Rectal smooth muscle tissue (tissue), 1 donor: ENCODE results near the gene KLHL25.

Experiments
- H3K27ac ChIP-seq: one replicate; pipeline ENCODE4 v1.7.0; 2013; ENCODE audit warnings: low read depth, low read length, inconsistent platforms
- H3K27me3 ChIP-seq: one replicate; pipeline ENCODE4 v1.7.0; 2013; ENCODE audit warnings: low read length; ENCODE audit not compliant: control insufficient read depth, insufficient read depth
- H3K36me3 ChIP-seq: one replicate; pipeline ENCODE4 v1.7.0; 2013; ENCODE audit warnings: low read length; ENCODE audit not compliant: control insufficient read depth, insufficient read depth
- H3K4me1 ChIP-seq: one replicate; pipeline ENCODE4 v1.7.0; 2013; ENCODE audit warnings: low read length; ENCODE audit not compliant: control insufficient read depth, insufficient read depth
- H3K4me3 ChIP-seq: one replicate; pipeline ENCODE4 v1.7.0; 2013; ENCODE audit warnings: low read length
- H3K9ac ChIP-seq: one replicate; pipeline ENCODE4 v1.7.0; 2013; ENCODE audit warnings: low read length

The KLHL25 gene

DNA sequence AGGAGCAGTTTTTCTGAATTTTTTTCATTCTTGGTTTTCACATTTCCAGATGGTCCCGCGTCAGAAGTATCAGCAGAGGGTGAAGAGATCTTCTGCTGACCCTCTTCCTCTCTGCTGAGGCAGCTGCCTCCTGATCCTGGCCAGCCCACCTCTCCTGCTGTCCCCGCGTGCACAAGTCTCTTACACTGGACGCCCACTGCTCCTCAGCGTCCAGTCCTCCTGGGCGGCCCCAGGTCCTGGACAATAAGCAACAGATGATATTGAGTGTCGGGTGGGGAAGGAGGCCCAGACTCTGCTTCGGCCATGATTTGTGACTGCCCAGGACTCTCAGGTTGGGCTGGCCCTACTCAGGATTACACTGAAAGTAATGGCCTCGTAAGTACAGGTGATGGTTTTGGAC lies 50.1 kb downstream of the KLHL25 start:
- Histone ChIP-seq H3K9ac (no peak overlapping the region), H3K36me3 (peaks cover 35% of the 10 kb centered on the region), H3K4me1 (no peaks in the 10 kb centered on the region), H3K4me3 (no peak overlapping the region), H3K27me3 (no peaks in the 10 kb centered on the region), H3K27ac (no peak overlapping the region)

DNA sequence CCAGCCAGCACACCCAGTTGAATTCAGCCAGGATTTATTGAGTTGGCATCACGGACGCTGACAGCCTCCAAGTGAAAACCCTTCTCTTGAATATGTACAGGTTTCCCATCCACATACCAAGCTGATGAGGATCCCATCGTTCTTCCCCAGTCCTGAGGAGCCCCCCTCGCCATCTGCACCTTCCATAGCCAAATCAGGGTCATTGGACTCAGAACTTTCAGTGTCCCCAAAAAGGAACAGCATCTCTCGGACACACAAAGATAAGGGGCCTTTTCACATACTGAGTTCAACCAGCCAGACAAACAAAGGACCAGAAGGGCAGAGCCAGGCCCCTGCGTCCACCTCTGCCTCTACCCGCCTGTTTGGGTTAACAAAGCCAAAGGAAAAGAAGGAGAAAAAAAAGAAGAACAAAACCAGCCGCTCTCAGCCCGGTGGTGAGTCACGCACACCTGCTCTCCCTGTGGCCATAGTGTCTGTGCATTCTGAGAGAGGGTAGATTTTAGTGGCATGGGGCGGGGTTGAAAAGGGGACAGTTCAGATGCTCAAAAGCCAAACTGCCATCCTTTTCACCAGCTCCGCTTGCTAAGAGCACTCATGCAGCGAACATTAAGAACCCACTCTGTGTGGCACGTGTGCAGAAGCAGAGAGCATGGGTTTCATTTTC lies 51.2 kb downstream of the KLHL25 start:
- H3K27me3 ChIP-seq: no peaks in the 10 kb centered on the region
- H3K9ac ChIP-seq: no peak overlapping the region
- H3K4me1 ChIP-seq: no peaks in the 10 kb centered on the region
- H3K36me3 ChIP-seq: peaks cover 35% of the 10 kb centered on the region
- no peak overlapping the region for H3K27ac ChIP-seq
- no peak overlapping the region for H3K4me3 ChIP-seq

DNA sequence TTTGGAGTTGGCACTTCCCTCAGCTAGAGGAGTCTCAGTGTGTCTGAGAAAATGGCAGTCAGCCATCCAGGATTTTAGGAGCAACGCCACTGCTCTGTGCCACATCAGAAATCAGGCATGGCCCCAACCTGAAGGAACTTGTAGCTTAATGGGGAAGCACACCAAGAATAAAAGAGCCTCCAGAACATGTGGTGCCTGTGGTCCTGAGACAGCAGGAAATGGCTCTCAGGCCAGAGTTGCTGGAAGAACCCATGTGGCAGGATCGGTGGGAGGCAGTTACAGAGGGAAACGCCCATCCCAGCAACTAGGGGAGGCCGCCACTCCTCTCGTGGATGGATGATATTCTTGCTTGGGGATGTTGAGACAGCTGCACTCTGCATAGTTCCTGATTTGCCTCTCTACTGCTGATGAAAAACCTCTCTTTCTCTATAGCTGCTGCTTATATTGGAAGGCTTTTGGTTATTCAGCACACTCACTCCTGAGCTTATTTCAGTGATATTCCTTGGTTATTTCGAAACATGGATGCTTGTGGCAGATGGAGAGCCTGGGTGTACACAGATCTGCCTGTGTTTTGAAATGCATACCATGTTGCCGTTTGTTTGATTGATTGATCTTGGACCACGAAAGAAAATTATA lies 52.4 kb downstream of the KLHL25 start:
- Histone ChIP-seq H3K27ac (no peak overlapping the region), H3K27me3 (no peaks in the 10 kb centered on the region), H3K36me3 (peaks cover 33% of the 10 kb centered on the region), H3K9ac (no peak overlapping the region), H3K4me1 (no peaks in the 10 kb centered on the region), H3K4me3 (no peak overlapping the region)

DNA sequence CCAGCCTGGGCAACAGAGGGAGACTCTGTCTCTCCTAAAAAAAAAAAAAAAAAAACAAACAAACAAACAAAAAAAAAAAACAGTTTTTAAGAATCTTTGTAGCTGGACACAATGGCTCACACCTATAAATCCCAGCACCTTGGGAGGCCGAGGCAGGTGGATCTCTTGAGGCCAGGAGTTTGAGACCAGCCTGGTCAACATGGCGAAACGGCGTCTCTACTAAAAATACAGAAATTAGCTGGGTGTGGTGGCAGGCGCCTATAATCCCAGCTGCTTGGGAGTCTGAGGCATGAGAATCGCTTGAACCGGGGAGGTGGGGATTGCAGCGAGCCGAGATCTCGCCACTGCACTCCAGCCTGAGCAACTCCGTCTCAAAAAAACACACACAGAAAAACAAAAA lies 53.1 kb downstream of the KLHL25 start:
- Histone ChIP-seq H3K4me3 (no peak overlapping the region), H3K27me3 (no peaks in the 10 kb centered on the region), H3K4me1 (no peaks in the 10 kb centered on the region), H3K27ac (no peak overlapping the region), H3K36me3 (peaks cover 33% of the 10 kb centered on the region), H3K9ac (no peak overlapping the region)

DNA sequence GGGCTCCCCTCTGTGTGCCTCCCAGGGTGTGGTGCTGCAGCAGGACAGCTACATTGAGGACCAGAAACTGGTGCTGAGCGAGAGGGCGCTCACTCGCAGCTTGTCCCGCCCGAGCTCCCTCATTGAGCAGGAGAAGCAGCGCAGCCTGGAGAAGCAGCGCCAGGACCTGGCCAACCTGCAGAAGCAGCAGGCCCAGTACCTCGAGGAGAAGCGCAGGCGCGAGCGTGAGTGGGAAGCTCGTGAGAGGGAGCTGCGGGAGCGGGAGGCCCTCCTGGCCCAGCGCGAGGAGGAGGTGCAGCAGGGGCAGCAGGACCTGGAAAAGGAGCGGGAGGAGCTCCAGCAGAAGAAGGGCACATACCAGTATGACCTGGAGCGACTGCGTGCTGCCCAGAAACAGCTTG lies 53.7 kb downstream of the KLHL25 start:
- no peak overlapping the region for H3K27ac ChIP-seq

DNA sequence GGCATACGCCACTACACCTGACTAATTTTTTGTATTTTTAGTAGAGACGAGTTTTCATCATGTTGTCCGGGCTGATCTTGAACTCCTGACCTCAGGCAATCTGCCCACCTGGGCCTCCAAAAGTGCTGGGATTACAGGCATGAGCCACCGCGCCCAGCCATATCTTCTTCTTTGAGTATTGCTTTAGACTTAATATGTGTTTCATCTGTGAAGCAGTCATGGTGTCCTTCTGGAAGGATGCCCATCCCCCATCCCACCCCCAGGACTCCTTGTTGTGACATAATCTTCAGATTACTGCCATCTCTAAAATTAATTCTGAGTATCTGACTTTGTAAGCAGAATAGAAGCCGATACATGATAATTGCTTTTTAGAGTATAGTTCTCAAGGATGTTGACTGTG lies 57.7 kb downstream of the KLHL25 start:
- H3K4me3 ChIP-seq: no peak overlapping the region
- no peaks in the 10 kb centered on the region for H3K4me1 ChIP-seq
- no peak overlapping the region for H3K9ac ChIP-seq
- H3K27ac ChIP-seq: no peak overlapping the region
- H3K36me3 ChIP-seq: peaks cover 39% of the 10 kb centered on the region
- no peaks in the 10 kb centered on the region for H3K27me3 ChIP-seq

More for the DNA sequence above, 53.7 kb downstream of the KLHL25 start:
- Histone ChIP-seq H3K27me3 (no peaks in the 10 kb centered on the region), H3K4me1 (no peaks in the 10 kb centered on the region), H3K9ac (no peak overlapping the region), H3K4me3 (no peak overlapping the region), H3K36me3 (peaks cover 37% of the 10 kb centered on the region)

DNA sequence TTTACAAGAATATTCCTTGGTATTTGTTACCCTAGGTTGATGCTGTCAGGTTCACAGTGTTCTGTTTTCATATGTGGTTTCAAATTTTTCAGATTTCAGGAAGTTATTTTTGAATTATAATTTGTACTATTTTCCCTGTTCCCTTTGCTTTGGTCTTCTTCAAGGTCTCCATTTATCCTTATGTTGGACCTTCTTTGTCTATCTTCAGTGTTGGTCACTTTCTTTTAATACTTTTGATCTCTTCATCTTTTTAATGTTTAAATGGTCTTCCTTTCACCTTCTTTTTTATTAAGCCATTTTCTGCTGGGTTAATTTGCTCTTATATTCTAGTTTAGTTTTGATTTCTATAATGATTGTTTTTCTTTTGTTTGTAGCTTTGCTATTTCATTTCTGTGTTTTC lies 61.3 kb downstream of the KLHL25 start:
- Histone ChIP-seq H3K9ac (no peak overlapping the region), H3K27me3 (no peaks in the 10 kb centered on the region), H3K27ac (no peak overlapping the region), H3K4me1 (no peaks in the 10 kb centered on the region), H3K4me3 (no peak overlapping the region), H3K36me3 (peaks cover 38% of the 10 kb centered on the region)

DNA sequence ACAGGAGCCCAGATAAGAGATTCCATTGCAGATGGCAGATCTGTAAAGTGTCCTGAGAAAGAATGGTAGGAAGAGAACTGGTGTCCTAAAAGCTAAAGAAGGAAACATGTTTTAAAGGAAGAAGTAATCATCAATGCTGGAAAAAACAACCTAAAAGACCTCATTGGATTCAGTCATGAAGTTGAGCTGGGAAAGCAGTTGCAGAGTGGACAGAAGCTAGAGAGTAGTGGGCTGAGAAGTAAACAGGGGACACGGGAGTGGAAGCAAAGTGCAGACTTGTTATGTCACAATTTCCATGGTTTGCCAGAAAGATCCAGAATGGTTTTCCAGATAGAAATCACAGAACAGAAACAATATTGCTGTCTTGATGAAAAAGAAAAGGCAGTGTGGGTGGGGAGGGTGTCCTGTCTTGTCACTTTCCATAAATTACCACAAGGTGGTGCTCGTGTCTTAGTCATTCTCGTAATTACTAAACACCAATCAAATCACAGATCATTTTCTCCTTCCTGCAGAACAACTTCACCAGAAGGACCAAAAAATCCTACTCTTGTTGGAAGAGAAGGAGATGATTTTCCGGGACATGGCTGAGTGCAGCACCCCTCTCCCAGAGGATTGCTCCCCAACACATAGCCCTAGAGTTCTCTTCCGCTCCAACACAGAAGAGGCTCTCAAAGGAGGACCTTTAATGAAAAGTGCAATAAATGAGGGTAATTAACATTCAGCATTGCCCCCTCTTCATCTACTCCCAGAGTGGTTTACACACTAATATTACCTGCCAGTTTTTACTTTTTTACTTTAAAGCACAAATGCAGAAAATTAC lies 64.5 kb downstream of the KLHL25 start:
- Histone ChIP-seq H3K27me3 (no peaks in the 10 kb centered on the region), H3K4me3 (no peak overlapping the region), H3K36me3 (peaks cover 32% of the 10 kb centered on the region), H3K9ac (no peak overlapping the region), H3K4me1 (peaks cover 10% of the 10 kb centered on the region), H3K27ac (no peak overlapping the region)

DNA sequence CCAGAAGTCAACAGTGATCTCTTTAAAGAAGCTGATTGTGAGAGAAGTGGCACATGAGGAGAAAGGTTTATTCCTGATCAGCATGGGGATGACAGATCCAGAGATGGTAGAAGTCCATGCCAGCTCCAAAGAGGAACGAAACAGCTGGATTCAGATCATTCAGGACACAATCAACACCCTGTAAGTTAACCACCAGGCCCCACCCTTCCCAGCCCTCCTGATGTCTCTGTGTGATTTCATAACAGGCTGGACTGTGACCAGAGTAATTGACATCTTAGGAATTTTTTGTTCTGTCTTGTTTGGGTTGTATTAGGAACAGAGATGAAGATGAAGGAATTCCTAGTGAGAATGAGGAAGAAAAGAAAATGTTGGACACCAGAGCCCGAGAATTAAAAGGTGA lies 67.7 kb downstream of the KLHL25 start:
- Histone ChIP-seq H3K36me3 (peaks cover 32% of the 10 kb centered on the region), H3K4me1 (peaks cover 15% of the 10 kb centered on the region), H3K4me3 (no peak overlapping the region), H3K9ac (no peak overlapping the region), H3K27me3 (no peaks in the 10 kb centered on the region), H3K27ac (peak overlapping the region; percentile 56)

DNA sequence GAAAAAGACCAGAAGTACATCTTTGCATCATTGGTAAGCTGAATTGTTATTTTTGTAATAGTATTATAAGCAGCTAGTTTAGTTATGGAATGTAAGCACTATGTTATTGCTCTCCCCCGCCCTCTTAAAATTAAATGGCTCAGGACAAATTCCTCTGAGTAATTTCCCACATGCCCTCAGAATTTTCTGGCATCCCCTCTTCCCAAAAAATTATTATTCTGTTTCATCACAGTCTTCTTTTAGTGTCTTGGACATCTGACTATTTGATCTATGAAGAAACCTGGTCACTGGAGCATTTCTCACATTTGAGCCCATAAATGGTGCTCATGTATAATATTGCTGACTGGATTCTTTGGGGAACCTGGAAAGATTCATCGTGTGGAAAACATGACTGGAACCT lies 68.3 kb downstream of the KLHL25 start:
- H3K4me3 ChIP-seq: no peak overlapping the region
- H3K36me3 ChIP-seq: peaks cover 35% of the 10 kb centered on the region
- H3K9ac ChIP-seq: no peak overlapping the region
- no peaks in the 10 kb centered on the region for H3K27me3 ChIP-seq
- peaks cover 15% of the 10 kb centered on the region for H3K4me1 ChIP-seq
- peak overlapping the region; percentile 56 for H3K27ac ChIP-seq

DNA sequence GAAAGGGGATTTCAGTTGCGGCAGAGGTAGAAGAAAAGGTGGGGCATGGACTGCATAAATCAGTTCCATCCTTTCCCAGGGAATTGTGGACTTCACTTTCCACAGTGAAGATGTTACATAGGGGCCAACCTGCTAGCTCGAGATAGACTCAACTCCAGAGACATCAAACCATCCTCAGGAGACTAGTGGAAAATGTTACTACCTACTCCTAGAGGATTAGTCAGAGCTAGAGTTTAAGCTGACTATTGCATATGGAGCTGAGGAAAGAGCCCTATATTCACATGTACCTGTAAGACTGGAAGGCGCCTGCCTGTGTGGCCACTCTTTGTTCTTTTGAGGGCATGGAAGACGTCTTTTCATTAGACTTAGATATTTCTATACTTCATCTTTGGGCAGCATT lies 69.2 kb downstream of the KLHL25 start:
- H3K4me3 ChIP-seq: no peak overlapping the region
- H3K27me3 ChIP-seq: no peaks in the 10 kb centered on the region
- H3K27ac ChIP-seq: peak overlapping the region; percentile 3
- peaks cover 15% of the 10 kb centered on the region for H3K4me1 ChIP-seq
- no peak overlapping the region for H3K9ac ChIP-seq
- peaks cover 32% of the 10 kb centered on the region for H3K36me3 ChIP-seq

DNA sequence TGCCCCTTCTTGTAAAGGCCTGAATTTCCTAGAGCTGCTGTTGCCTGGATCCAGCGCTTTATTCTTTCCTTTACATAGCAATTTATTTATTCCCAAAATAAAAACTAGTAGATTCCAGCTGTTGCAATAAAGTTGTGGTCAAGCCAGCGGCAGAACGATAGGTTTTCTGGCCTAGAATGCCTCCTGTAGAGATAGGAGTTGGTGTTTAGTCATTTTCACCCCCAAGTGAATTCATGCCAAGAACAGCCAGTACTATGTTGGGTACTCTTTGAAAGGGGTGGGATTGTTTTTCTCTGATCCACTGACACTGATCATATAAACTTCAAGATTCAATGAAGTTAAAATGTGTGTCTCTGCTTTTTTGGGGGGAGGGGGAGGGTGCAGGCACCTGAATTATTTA lies 69.7 kb downstream of the KLHL25 start:
- Histone ChIP-seq H3K27me3 (no peaks in the 10 kb centered on the region), H3K4me1 (peaks cover 15% of the 10 kb centered on the region), H3K9ac (no peak overlapping the region), H3K36me3 (peaks cover 32% of the 10 kb centered on the region), H3K27ac (peak overlapping the region; percentile 51), H3K4me3 (no peak overlapping the region)
